Hematopoietic multipotent progenitor cell treated with erythropoietin and hydrocortisone succinate and interleukin-3 and kit ligand, for 4 days (in vitro differentiated cells): Measurements from ENCODE around the gene DNAJB7.
"Not testable (repeated sequence)": the region's sequence is repeated elsewhere in the genome, so short reads cannot be mapped to it uniquely, and the experiment has no call there.

Experiments used
- DNase-seq: peaks from one replicate; pipeline ENCODE4 v3.0.0-alpha.2; 2015

DNAJB7 gene

DNA sequence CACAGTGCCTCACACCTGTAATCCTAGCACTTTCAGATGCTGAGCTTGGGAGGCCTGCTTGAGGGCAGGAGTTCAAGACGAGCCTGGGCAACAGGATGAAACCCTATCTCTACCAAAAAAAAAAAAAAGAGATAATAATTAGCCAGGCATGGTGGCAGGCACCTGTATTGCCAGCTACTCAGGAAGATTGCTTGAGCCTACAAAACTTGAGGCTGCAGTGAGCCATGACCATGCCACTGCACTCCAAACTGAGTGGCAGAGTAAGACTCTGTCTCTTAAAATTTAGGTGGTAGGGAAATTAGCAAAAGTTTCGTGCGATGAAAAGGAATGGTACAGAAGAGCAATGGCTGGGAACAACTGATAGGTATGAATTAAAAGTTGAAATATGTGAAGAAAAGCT is 23.4 kb downstream of the DNAJB7 start:
- DNase-seq, result no peak

DNA sequence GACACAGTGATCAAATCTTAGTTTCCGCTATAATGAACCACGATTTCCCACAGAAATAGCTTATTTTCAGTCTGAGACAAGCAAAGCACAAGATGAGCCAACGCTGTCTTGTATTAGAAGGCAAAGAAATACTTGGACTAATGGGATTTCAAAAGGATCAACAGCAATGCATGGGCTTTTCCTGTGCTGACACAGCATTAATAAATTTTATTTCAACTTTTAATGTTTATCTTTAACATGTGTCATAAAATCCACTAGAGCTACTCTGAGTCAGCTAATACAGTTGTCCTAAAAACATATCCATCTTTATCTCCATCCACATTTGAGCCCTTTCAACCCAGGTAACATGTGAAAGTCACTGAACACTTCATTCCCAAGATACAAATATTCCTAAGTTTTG is 27.3 kb downstream of the DNAJB7 start:
- DNase-seq, result no peak

DNA sequence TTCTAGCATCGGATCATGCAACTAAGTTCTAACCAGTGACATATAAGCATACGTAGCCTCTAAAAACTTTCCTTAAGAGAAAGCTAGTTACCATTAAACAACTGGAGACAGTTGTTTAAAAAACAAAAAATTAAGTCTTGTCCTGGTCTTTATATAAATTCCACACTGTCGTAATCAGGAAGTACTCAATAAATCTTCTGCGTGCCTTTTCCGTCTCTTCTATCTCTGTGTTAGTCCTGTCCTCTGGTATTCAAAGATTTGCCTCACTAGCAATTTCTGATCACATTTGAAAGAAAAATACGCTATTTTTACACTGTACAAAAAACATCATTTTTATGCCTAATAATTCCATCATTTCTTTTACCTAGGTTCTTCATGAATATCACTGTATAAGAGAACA is 32.8 kb downstream of the DNAJB7 start:
- no peak for DNase-seq

DNA sequence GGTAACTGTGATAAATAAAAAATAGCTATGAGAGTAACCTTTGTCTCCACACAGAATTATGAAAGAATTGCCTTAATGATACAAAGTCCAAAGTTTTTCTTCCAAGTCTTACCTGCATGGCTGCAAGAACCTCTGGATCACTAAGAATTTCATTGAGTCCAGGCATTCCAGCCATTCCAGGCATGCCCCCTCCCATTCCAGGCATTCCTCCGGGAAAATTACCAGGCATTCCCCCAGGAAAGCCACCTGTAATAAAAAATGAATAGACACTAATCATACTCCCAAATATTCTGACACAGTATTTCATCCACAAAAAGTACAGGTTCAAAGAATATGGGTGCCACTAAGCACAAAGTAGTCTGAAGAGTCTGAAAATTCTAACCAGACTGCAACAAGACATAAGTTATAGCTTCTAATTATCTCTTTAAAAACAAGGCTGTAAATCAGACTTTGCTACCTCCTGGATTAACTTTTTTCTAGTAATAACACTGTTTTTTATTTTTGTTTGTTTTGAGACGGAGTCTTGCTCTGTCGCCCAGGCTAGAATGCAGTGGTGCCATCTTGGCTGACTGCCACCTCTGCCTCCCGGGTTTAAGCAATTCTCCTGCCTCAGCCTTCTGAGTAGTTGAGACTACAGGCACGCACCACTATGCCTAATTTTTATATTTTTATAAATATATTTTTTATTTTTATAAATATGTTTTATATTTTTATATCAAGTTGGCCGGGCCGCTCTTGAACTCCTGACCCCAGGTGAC is 34.8 kb downstream of the DNAJB7 start:
- DNase-seq, result no peak

DNA sequence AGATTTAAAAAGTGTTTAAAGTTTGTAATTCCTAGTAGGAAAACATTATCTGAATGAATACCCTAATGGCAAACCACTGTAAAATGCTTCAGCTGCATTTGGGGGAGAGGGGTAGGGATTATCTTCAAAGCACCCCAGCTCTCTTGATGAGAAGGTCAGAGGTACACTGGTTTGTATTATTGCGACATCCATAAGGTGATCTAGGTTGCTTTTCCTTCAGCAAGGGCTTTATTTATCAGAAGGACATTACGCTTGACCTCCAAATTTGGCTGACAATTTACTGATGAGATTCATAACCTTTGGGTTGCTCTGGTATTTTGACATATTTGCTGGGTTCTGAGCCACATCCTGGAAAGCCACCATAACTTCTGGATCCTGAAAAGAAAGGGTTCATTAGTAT is 35.6 kb downstream of the DNAJB7 start:
- not testable (repeated sequence) for DNase-seq

DNA sequence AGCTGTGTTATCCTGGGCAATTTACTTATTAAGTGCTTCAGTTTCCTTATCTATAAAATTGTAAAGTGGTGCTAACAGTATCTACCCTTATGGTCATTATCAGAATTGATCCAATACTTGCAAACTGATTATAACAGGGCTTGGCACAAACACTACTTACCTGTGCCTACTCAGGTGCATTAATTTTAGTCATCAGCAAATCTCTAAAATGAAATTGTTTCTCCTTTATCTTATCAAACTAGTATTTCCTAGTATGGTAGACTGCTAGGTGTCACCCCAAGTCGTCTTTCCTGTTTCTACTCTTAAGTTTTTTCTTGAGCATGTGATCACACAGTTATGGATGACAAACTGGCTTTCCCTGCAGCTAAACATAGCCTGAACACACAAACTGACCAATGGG is 38.5 kb downstream of the DNAJB7 start:
- no peak for DNase-seq

DNA sequence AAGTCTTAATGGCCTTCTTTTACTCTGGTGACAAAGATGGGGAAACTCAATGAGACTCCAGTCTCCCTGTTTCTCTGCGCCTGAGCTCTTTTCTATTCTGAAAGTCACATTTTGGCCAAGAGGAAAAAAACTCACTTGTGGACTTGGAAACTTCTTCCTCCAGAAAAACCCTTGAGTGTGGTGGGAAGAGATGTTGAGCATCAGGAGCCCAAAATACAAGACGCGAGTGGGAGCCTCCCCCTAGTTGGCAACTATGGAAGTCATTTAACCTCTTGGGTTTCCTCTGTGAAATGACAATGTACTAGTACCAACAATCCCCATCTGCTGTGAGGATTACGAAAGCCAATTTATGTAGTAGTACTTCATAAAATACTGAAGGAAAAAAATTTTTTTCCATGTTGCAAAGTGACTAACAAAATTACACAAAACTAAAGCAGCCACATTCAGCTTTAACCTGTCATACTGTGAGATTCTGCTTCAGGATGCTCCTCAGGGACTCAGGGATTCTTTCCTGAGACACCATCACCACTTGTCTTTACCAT is 42.2 kb downstream of the DNAJB7 start:
- peak; percentile 63 for DNase-seq

DNA sequence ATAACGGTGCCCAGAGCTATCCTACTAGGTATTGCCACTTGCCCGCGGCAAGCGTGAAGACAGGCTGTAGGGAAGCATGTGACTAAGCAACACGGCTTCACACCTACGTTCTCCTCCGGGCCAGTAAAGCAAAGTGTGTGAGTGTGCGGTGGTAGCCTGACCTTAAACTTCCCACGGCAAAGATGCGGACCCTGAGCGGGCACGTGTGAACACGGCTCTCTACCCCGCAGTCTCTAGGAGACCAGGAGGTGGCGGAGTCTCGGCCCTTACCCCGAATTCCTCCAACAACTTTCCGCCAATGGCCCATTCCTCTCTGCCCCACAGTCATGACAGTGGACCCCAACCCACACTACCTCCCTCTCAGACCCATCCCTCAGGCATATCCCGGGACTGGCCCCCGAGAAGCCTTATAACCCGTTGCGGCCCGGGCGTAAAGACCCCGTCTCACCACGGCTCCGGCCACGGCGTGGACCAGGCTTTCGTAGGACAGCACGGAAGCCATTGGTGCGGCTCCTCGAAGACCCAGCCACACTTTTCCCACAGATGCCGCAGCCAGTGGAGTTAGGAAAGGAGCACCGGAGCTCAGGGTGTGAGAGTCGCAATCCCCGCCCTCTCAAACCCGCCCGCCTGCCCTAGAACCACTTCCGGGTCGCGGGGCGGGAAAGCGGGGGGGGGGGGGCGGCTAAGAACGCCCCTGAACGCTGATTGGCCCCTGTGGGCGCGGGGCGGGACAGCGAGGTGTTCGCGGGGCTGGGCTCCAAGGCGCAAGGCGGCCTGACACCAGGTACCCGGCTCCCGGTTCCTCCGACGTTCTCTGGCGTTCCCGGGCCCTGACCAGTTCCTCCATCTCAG is 42.9 kb downstream of the DNAJB7 start, which contains the start of gene SLC25A17:
Gene SLC25A17 (minus strand): TSS at position 600 of the 852 bp plus-strand sequence. CDS start 98 bp downstream, at position 502.
- DNase-seq, result peak; percentile 95

DNA sequence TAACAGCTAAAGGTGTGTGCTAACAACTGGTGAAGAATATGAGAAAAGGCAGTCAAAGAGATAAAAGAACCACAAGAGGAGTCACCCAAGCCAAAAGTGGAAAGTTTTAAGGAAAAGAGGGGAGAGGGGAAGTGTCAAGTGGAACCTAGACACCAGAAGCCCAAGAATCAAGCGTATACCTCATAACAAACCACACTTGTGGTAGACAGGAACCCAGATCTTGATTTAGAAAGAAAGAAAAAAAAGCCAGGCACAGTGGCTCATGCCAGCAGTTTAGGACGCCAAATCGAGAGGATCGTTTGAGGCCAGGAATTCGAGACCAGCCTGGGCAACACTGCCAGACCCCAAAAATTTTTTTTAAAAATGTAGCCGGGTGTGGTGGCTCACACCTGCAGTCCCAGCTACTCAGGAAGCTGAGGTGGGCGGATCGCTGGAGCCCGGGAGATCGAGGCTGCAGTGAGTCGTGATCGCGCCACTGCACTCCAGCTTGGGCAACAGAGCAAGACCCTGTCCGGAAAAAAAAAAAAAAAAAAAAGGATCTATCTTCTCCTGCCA is 43.6 kb downstream of the DNAJB7 start:
- peak; percentile 66 for DNase-seq

DNA sequence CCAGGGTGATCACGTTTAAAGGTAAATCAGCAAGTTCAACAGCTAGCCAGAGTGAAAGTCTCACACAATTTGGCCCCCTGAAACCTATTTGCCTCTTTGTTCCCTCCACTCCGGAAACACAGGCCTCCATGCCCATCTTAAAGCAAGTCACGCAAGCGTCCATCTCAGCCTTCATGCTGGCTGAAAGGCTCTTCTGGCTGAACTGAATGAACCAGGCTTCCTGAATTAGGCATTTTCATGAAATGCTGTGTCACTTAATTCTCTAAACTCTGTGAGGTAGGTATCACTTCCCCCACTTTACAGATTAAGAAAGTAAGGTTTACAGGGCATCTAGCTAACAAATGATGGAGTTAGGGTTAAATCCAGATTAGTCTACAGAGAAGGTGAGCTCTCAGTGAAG is 44.2 kb downstream of the DNAJB7 start:
- DNase-seq, result peak; percentile 16

DNA sequence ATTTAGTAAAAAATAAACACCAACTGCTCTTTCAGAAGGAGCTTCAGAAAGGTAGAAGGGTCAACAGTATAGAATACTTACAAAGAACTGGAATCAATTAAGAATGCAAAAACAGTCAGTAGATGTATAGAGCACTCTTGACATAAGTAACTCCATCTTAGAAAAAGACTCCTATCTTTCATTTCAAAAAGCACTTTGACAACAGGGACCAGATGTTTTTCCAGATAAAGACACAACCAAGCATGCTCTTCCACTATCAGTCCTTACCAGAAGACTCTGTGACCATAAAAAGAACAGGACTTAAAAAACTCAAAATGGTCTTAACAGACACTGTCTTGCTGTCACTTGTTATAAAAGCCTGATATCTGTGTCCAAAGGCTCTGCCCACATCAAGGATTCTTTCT is 48.0 kb downstream of the DNAJB7 start:
- DNase-seq, result peak; percentile 95
